Mammary epithelial cell (primary cell): ENCODE measurements around the gene BTBD9.

Experiments used
- CTCF ChIP-seq, 2 donors: IDR thresholded peaks in 1 of 2; conservative IDR thresholded peaks in 1 of 2; 2 replicates each; pipeline ENCODE4 v1.5.1; 2011 to 2012; ENCODE audit warnings: inconsistent platforms in 2 of 2, low read length in 2 of 2, mild to moderate bottlenecking in 2 of 2, control low read depth in 1 of 2, low read depth in 1 of 2; ENCODE audit not compliant: insufficient read depth in 1 of 2; ENCODE audit errors: extremely low read depth in 1 of 2
- EZH2 ChIP-seq: IDR thresholded peaks from 2 replicates; pipeline ENCODE4 v1.6.1; 2012; ENCODE audit warnings: low read length, inconsistent platforms, borderline replicate concordance

- no peak for TF ChIP-seq CTCF (conservative IDR thresholded peaks at IDR 0.05 in 1 of 2, IDR thresholded peaks at IDR 0.05 in 1 of 2; ENCODE audit: extremely low read depth in 1 of 2, insufficient read depth in 1 of 2, low read depth in 1 of 2, low read length in 2 of 2)
- no peak for TF ChIP-seq EZH2
Measured at GRCh38 chr6:38213251-38213658, 426.5 kb downstream of the BTBD9 start.
